ENCODE results near the gene CEP76.
"Not testable (repeated sequence)": the region's sequence is repeated elsewhere in the genome, so short reads cannot be mapped to it uniquely, and the experiment has no call there.

Gene CEP76

DNA sequence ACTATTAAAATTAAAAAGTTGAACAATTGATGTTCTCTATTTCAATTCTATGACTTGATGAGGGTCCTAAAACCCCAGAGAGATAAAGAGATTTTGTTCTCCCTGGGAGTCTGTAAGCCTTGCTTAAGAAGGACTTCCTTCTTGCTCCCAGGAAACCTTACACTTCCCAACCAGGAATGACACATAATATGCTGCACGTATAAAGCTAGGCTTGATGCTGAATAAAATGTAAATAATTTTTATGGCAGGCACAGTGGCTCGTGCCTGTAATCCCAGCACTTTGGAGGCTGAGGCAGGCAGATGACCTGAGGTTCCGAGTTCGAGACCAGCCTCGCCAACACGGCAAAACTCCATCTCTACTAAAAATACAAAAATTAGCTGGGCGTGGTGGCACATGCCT lies 72.4 kb downstream of the CEP76 start:
- no peak for DNase-seq (ENCODE audit: low read depth in 1 of 2, low spot score in 1 of 2)
- no peak for TF ChIP-seq JUND (IDR thresholded peaks at IDR 0.05; ENCODE audit: low read depth)
- in situ Hi-C loops (cut with HindIII; ENCODE audit: low pct_unique_long_range_greater_than_20kb, low sequenced_read_pairs) = no loop called here

DNA sequence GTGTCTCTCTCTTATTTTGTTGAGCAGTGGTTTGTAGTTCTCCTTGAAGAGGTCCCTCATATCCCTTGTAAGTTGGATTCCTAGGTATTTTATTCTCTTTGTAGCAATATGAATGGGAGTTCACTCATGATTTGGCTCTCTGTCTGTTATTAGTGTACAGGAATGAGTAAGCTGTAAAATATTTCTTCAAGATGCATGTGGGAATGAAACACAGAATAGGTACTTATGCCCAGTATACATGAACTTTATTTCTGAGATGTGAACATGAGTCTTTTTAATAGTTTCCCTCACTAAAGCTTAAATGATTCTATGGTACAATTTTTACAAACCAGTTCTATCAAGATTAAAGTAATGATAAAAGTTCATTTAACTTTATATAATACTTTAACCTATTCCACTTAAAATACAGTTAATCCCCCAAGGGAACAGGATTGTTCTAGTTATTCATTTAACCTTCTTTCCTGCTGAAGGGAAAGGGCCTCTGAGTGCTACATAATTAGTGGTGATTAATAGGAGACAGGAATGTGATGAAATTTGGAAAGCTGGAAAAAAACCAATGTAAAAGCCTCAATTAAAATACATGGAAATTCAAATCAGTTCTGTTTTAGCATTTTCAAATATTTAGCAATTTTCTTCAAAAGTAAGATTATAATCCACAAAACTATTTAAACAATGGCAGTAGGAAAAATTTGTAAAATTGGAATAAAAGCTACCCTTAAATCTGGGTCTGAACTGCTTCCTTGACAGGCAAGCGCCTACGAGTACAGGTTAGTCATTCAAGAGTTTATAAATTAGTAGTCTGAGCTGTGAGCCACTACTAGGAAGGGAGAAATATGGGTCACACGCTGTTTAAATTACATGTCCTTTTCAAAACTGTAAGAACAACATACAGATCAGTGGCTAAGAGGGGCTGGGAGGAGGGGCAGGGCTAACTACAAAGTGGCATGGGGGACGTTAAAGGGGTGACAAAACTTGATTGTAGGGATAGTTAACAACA lies 73.5 kb downstream of the CEP76 start:
- no peak for DNase-seq (ENCODE audit: low read depth in 1 of 2, low spot score in 1 of 2)
- in situ Hi-C loops (cut with HindIII; ENCODE audit: low pct_unique_long_range_greater_than_20kb, low sequenced_read_pairs) = no loop called here
- no peak for TF ChIP-seq JUND (IDR thresholded peaks at IDR 0.05; ENCODE audit: low read depth)

DNA sequence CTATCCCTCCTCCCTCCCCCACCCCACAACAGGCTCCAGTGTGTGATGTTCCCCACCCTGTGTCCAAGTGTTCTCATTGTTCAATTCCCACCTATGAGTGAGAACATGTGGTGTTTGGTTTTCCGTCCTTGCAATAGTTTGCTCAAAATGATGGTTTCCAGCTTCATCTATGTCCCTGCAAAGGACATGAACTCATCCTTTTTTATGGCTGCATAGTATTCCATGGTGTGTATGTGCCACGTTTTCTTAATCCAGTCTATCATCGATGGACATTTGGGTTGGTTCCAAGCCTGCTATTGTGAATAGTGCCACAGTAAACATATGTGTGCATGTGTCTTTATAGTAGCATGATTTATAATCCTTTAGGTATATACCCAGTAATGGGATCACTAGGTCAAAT lies 75.3 kb downstream of the CEP76 start:
- in situ Hi-C loops (cut with HindIII; ENCODE audit: low pct_unique_long_range_greater_than_20kb, low sequenced_read_pairs) = not testable (repeated sequence)

DNA sequence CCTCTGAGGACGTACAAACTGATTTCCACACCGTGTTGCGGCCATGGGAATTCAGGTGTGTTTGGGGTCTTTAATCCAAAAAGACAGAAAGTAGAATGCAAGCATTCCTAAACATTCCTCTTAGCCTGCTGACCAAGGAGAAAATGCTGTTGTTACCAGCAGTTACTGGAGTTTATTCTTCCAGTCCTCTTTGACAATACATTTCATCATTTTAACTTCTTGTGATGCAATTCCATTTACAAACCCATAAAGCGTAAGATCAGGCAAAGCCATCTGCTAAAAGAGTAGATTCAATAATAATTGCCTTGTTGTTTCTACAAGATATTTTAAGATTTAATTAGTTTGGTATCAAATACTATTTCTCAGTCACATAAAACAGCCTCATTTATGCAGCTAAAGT lies 77.3 kb downstream of the CEP76 start:
- no peak for DNase-seq (ENCODE audit: low read depth in 1 of 2, low spot score in 1 of 2)
- in situ Hi-C loops (cut with HindIII; ENCODE audit: low pct_unique_long_range_greater_than_20kb, low sequenced_read_pairs) = no loop called here
- no peak for TF ChIP-seq JUND (IDR thresholded peaks at IDR 0.05; ENCODE audit: low read depth)

More for the DNA sequence above, 75.3 kb downstream of the CEP76 start:
- DNase-seq (ENCODE audit: low read depth in 1 of 2, low spot score in 1 of 2) = not testable (repeated sequence)

All from T47D (cell line).